Astrocyte of the cerebellum (primary cell): ENCODE measurements around the gene VSIG8.
A peak's percentile ranks its signal among the peaks of the same experiment; 100 is the strongest.

Experiments
- DNase-seq: peaks from one replicate; pipeline ENCODE4 v3.0.0-alpha.2; 2011; ENCODE audit warnings: low read depth
- H3K4me3 ChIP-seq: 2 replicates; pipeline ENCODE4 v1.5.1; 2011; ENCODE audit warnings: mild to moderate bottlenecking, low read depth, low read length, moderate library complexity
- CTCF ChIP-seq: IDR thresholded peaks from 2 replicates; pipeline ENCODE4 v1.5.1; 2012; ENCODE audit warnings: low read length, low read depth, moderate library complexity, mild to moderate bottlenecking; ENCODE audit errors: missing control alignments
- in situ Hi-C: cut with HindIII; loops from 2 replicates; pipeline ENCODE4 v1.10.0; 2017; ENCODE audit warnings: low sequenced_read_pairs

Gene VSIG8

GRCh38 chr1:159854693-159855192 is 7.7 kb downstream of the VSIG8 start:
- in situ Hi-C loops: no loop called here
- DNase-seq: no peak
- TF ChIP-seq CTCF: no peak
- H3K4me3 ChIP-seq: peak overlapping the region; percentile 46

GRCh38 chr1:159854116-159854692 is 8.3 kb downstream of the VSIG8 start:
- TF ChIP-seq CTCF: no peak
- in situ Hi-C loops: no loop called here
- H3K4me3 ChIP-seq: peak overlapping the region; percentile 46
- DNase-seq: no peak

- TF ChIP-seq CTCF: no peak
- in situ Hi-C loops: no loop called here
- peak overlapping the region; percentile 46 for H3K4me3 ChIP-seq
- no peak for DNase-seq
These were observed 8.9 kb downstream of the VSIG8 start for GRCh38 chr1:159853417-159854115.

- DNase-seq: no peak
- in situ Hi-C loops: no loop called here
- no peak overlapping the region for H3K4me3 ChIP-seq
- TF ChIP-seq CTCF: peak; percentile 8
These were observed 11.1 kb downstream of the VSIG8 start for GRCh38 chr1:159851407-159851806.

GRCh38 chr1:159849626-159850366 is 12.7 kb downstream of the VSIG8 start:
- H3K4me3 ChIP-seq: no peak overlapping the region
- in situ Hi-C loops: no loop called here
- TF ChIP-seq CTCF: no peak
- no peak for DNase-seq

- TF ChIP-seq CTCF: no peak
- DNase-seq: no peak
- H3K4me3 ChIP-seq: no peak overlapping the region
- in situ Hi-C loops: no loop called here
These were observed 14.1 kb downstream of the VSIG8 start for GRCh38 chr1:159848326-159848725.
